ENCODE data around the gene ZBTB20.
"Not testable (repeated sequence)": the region's sequence is repeated elsewhere in the genome, so short reads cannot be mapped to it uniquely, and the experiment has no call there.

The ZBTB20 gene

DNA sequence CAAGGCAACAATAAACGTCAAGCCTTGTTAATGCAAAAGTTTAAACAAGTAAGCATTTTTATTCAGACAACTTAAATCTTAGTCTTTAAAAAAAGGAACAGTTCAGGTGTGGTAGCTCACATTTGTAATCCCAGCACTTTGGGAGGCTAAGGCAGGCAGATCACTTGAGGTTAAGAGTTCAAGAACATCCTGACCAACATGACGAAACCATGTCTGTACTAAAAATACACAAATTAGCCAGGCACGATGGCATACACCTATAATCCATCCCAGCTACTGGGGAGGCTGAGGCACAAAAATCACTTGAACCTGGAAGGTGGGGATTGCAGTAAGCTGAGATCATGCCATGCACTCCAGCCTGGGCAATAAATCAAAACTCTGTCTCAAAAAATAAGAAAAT, 19.9 kb downstream of the ZBTB20 start:
- POLR2A ChIA-PET = no interaction called here
- CTCF ChIA-PET = interaction anchor here (0.7 to 0.9 kb wide), 2 partner anchors 10 to 35 kb away, joined by 3 read pairs; no protein-coding TSS in a partner anchor
- no peak for DNase-seq (ENCODE audit: low read depth, low spot score)
- no peak overlapping the region for H3K4me3 ChIP-seq (ENCODE audit: low read depth, low read length)
- TF ChIP-seq, protein P1, sequence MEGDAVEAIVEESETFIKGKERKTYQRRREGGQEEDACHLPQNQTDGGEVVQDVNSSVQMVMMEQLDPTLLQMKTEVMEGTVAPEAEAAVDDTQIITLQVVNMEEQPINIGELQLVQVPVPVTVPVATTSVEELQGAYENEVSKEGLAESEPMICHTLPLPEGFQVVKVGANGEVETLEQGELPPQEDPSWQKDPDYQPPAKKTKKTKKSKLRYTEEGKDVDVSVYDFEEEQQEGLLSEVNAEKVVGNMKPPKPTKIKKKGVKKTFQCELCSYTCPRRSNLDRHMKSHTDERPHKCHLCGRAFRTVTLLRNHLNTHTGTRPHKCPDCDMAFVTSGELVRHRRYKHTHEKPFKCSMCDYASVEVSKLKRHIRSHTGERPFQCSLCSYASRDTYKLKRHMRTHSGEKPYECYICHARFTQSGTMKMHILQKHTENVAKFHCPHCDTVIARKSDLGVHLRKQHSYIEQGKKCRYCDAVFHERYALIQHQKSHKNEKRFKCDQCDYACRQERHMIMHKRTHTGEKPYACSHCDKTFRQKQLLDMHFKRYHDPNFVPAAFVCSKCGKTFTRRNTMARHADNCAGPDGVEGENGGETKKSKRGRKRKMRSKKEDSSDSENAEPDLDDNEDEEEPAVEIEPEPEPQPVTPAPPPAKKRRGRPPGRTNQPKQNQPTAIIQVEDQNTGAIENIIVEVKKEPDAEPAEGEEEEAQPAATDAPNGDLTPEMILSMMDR (IDR thresholded peaks at IDR 0.05; ENCODE audit: insufficient read depth, low read length, missing control alignments) = no peak

DNA sequence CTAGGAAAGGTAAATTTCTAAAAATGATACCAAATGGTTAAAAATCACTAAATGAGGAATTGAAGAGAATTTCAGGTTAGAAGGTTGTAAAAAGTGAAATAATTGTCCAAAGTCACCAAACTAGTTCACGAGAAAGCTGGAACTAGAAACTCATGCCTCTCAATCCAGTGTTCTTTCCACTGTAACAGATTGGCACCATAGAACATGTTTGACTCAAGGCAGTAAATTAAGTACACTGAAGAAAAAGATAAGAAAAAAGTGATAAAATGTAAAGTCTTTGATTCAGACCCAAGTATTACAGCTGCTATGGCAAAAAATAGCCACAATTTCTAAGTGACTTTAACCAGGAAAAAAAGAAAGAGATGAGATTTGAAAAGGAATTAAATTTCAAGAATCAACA, 26.5 kb downstream of the ZBTB20 start:
- ChIA-PET CTCF (no interaction called here), POLR2A (no interaction called here)
- no peak overlapping the region for H3K4me3 ChIP-seq (ENCODE audit: low read depth, low read length)
- DNase-seq (ENCODE audit: low read depth, low spot score) = no peak
- TF ChIP-seq, protein P1 (IDR thresholded peaks at IDR 0.05; ENCODE audit: insufficient read depth, low read length, missing control alignments) = no peak

DNA sequence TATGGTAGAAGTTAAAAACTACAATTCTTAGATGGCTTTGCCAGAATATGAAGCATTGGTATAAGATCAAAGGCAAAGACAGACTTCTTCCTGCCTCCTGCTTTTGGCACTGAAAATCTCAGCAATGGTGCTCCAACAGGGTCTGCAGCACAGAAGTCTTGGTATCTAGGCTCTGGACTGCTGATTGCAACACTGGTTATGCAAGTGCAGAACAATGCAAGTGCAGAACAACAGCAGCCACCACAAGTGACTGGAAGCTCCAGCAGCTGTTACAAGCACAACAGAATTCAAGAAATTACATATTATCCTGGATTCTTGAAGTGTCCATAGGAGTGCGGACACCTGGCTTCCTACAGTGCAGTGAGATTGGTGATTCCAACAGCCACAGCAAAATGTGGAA, 33.7 kb downstream of the ZBTB20 start:
- CTCF ChIA-PET = no interaction called here
- POLR2A ChIA-PET = no interaction called here
- TF ChIP-seq, protein P1 (IDR thresholded peaks at IDR 0.05; ENCODE audit: insufficient read depth, low read length, missing control alignments) = no peak
- no peak overlapping the region for H3K4me3 ChIP-seq (ENCODE audit: low read depth, low read length)
- no peak for DNase-seq (ENCODE audit: low read depth, low spot score)

DNA sequence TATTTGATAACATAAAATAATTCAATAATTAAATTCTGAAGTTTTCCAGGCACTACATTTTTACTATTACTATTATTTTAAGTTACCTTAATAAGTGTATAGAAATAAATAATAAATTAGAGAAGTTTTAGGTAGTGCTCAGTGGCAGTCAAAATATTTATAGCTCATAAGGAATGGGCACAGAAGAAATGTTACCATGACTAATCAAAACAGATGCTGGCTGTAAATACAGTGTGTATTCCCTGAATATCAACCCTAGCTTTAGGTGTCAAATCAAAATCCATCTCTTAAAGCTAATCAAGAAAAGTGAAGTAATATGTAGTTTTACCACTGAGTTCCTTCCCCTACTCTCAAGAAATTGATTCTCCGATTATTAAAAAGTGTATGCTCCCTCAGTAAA, 35.5 kb downstream of the ZBTB20 start:
- TF ChIP-seq, protein P1 (IDR thresholded peaks at IDR 0.05; ENCODE audit: insufficient read depth, low read length, missing control alignments) = no peak
- no peak overlapping the region for H3K4me3 ChIP-seq (ENCODE audit: low read depth, low read length)
- POLR2A ChIA-PET = no interaction called here
- no peak for DNase-seq (ENCODE audit: low read depth, low spot score)
- CTCF ChIA-PET = interaction anchor here (2.5 kb wide), 1 partner anchor 20 kb away, joined by 9 read pairs; no protein-coding TSS in a partner anchor

DNA sequence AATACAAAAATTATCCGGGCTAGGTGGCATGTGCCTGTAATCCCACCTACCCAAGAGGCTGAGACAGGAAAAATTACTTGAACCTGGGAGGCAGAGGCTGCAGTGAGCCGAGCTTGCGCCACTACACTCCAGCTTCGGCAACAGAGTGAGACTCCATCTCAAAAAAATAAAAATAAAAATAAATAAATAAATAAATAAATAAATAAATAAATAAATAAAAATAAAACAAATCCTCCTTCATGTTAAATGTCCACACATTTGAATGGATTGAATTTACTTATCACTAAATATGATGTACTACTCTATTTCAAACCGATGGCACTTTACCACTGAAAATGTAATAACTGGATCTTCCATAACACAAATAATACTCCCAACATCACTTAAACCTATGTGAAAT, 36.3 kb downstream of the ZBTB20 start:
- CTCF ChIA-PET = interaction anchor here (2.5 kb wide), 1 partner anchor 19 kb away, joined by 9 read pairs; no protein-coding TSS in a partner anchor

DNA sequence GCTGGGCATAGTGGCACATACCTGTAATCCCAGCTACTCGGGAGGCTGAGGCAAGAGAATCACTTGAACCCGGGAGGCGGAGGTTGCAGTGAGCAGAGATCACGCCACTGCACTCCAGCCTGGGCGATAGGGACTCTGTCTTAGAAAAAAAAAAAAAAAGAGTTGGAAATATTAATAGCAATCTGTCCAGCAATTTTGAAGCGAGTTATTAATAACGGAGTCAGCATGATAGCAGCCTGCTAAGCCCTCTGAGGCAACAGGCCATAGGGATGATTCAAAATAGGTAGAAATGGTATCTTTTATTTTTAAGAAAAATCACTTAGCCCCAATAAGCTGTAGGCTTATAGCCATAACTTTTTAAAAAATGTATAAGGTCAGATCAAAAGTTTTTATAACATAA, 37.0 kb downstream of the ZBTB20 start:
- DNase-seq (ENCODE audit: low read depth, low spot score); POLR2A ChIA-PET; H3K4me3 ChIP-seq (ENCODE audit: low read depth, low read length): not testable (repeated sequence)
- CTCF ChIA-PET = interaction anchor here (0.9 to 2.5 kb wide), 2 partner anchors 18 to 34 kb away, joined by 4 to 9 read pairs; no protein-coding TSS in a partner anchor

More for the DNA sequence above, 36.3 kb downstream of the ZBTB20 start:
- TF ChIP-seq, protein P1 (IDR thresholded peaks at IDR 0.05; ENCODE audit: insufficient read depth, low read length, missing control alignments) = no peak
- no peak overlapping the region for H3K4me3 ChIP-seq (ENCODE audit: low read depth, low read length)
- POLR2A ChIA-PET = no interaction called here
- DNase-seq (ENCODE audit: low read depth, low spot score) = no peak

DNA sequence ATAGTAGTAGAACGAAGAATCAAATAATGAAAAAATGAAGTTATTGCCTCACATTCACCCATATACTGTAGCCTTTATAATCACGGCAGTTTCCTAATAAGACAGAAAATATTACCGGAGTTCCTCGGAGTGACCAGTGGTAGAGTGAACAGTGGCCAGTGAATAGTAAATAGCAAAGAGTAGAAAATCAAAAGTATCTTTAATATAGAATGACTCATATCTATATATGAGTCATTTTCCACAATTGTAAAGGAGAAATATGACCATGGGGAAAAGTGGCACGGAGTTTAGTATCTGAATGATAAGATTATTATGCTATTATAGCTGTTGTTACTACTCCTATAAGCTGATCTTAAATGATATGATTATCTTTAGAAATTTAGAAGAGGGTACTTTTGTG, 38.5 kb downstream of the ZBTB20 start:
- no peak overlapping the region for H3K4me3 ChIP-seq (ENCODE audit: low read depth, low read length)
- TF ChIP-seq, protein P1 (IDR thresholded peaks at IDR 0.05; ENCODE audit: insufficient read depth, low read length, missing control alignments) = no peak
- ChIA-PET CTCF (interaction anchor here (1.7 kb wide), 1 partner anchor 16 kb away, joined by 6 read pairs; no protein-coding TSS in a partner anchor), POLR2A (no interaction called here)
- no peak for DNase-seq (ENCODE audit: low read depth, low spot score)

Data from AG04449 (cell line).